Keratinocyte (primary cell): ENCODE data around the gene CLECL1. TPM values are rescaled to one million over a fixed set of nuclear protein-coding genes. Genes with fewer than 3 reads are reported as not detected.

Experiments used
- DNase-seq: peaks from one replicate; pipeline ENCODE4 v3.0.0-alpha.2; 2011; ENCODE audit warnings: low read depth, missing footprints, low spot score
- FAIRE-seq: peaks from 2 replicates; lab custom pipeline; 2011; peaks lifted over from hg19 to GRCh38; lab: Jason Lieb, UNC
- H2AFZ ChIP-seq: 2 replicates; pipeline ENCODE4 v1.6.0; 2012; ENCODE audit warnings: low read length, control low read depth, inconsistent platforms; ENCODE audit not compliant: control insufficient read depth
- H3K27ac ChIP-seq: 2 replicates; pipeline ENCODE4 v1.5.1; 2011; ENCODE audit warnings: low read length; ENCODE audit not compliant: control insufficient read depth, insufficient read depth
- H3K27me3 ChIP-seq: 3 replicates; pipeline ENCODE4 v1.6.0; 2011; ENCODE audit warnings: low read length; ENCODE audit not compliant: control insufficient read depth, insufficient read depth; ENCODE audit errors: extremely low read depth
- H3K36me3 ChIP-seq, 2 experiments: 2 replicates in 1 of 2; 3 replicates in 1 of 2; pipeline ENCODE4 v1.5.1; 2011; ENCODE audit warnings: low read length in 2 of 2, mild to moderate bottlenecking in 1 of 2; ENCODE audit not compliant: control insufficient read depth in 2 of 2, insufficient read depth in 2 of 2; ENCODE audit errors: extremely low read depth in 1 of 2
- H3K4me1 ChIP-seq: 3 replicates; pipeline ENCODE4 v1.5.1; 2011; ENCODE audit warnings: low read length; ENCODE audit not compliant: control insufficient read depth, insufficient read depth; ENCODE audit errors: extremely low read depth
- H3K4me2 ChIP-seq: 3 replicates; pipeline ENCODE4 v1.6.0; 2011; ENCODE audit warnings: low read depth, low read length; ENCODE audit not compliant: control insufficient read depth, insufficient read depth; ENCODE audit errors: extremely low read depth
- H3K4me3 ChIP-seq, 3 experiments: fragments of 200-600 bp in 1 of 3; sonication (generic) in 1 of 3; 2 replicates in 2 of 3; 3 replicates in 1 of 3; pipeline ENCODE4 v1.5.1; 2011 to 2016; ENCODE audit warnings: low read length in 3 of 3, mild to moderate bottlenecking in 3 of 3, control low read depth in 2 of 3, inconsistent platforms in 1 of 3, low read depth in 1 of 3, mixed read lengths in 1 of 3, mixed run types in 1 of 3, moderate library complexity in 1 of 3; ENCODE audit not compliant: control insufficient read depth in 2 of 3, insufficient read depth in 2 of 3; ENCODE audit errors: extremely low read depth in 1 of 3
- H3K79me2 ChIP-seq: 2 replicates; pipeline ENCODE4 v1.6.0; 2012; ENCODE audit warnings: low read length; ENCODE audit not compliant: control insufficient read depth, insufficient read depth
- H3K9ac ChIP-seq: 3 replicates; pipeline ENCODE4 v1.6.0; 2011; ENCODE audit warnings: low read length; ENCODE audit not compliant: control insufficient read depth, insufficient read depth; ENCODE audit errors: extremely low read depth
- H3K9me1 ChIP-seq: 3 replicates; pipeline ENCODE4 v1.6.0; 2011; ENCODE audit warnings: low read length; ENCODE audit not compliant: control insufficient read depth, insufficient read depth; ENCODE audit errors: extremely low read depth
- H3K9me3 ChIP-seq: 2 replicates; pipeline ENCODE4 v1.5.1; 2012; ENCODE audit warnings: low read depth, low read length; ENCODE audit not compliant: control insufficient read depth
- H4K20me1 ChIP-seq: 3 replicates; pipeline ENCODE4 v1.6.0; 2011; ENCODE audit warnings: low read length; ENCODE audit not compliant: control insufficient read depth, insufficient read depth; ENCODE audit errors: extremely low read depth
- EZH2 ChIP-seq: IDR thresholded peaks from one replicate; pipeline ENCODE4 v1.6.1; 2012; ENCODE audit warnings: inconsistent platforms, mild to moderate bottlenecking, low read length, moderate library complexity
- dilution Hi-C: fragments of 300-500 bp; cut with MboI; formaldehyde crosslinking; loops from one replicate; pipeline ENCODE4 v1.7.0; 2020; ENCODE audit warnings: low sequenced_read_pairs; ENCODE audit not compliant: extremely low pct_ligation_motif_present
- polyA plus RNA-seq, 5 experiments: library from polyadenylated mRNA; depleted of rRNA in 3 of 5; stranded (reverse) in 3 of 5; stranded (forward) in 1 of 5; unstranded in 1 of 5; fragments of >200 nt; gene quantifications; 1 replicate in 1 of 5; 2 replicates in 3 of 5; 3 replicates in 1 of 5; pipeline versions ENCODE4 v1.2.1 to v1.2.3, GENCODE V29; 2011 to 2012; ENCODE audit warnings: missing spikeins in 2 of 5, low read depth in 1 of 5, low replicate concordance in 1 of 5
- TF ChIP-seq, protein P1 (sequence below), 3 experiments: IDR thresholded peaks in 1 of 3; conservative IDR thresholded peaks in 1 of 3; optimal IDR thresholded peaks in 1 of 3; 2 replicates in 2 of 3; 3 replicates in 1 of 3; pipeline versions ENCODE3 to v1.5.1; 2011; ENCODE audit warnings: low read length in 3 of 3, mild to moderate bottlenecking in 3 of 3, moderate library complexity in 2 of 3, control low read depth in 1 of 3, inconsistent platforms in 1 of 3; ENCODE audit not compliant: insufficient read depth in 2 of 3; ENCODE audit errors: extremely low read depth in 1 of 3

Gene CLECL1
- polyA plus RNA-seq, 1 donor (not counting 4 experiments of a cell fraction or from before 2014, with no cell fraction given): not detected

GRCh38 chr12:9759694-9760093, 26.8 kb upstream of the CLECL1 start:
- Histone ChIP-seq H4K20me1 (no peaks in the 10 kb centered on the region), H3K9ac (no peak overlapping the region), H3K27ac (no peak overlapping the region), H3K4me1 (no peaks in the 10 kb centered on the region), H3K4me3 (no peak overlapping the region), H2AFZ (no peak overlapping the region), H3K9me1 (no peaks in the 10 kb centered on the region), H3K9me3 (no peaks in the 10 kb centered on the region), H3K4me2 (no peak overlapping the region), H3K27me3 (no peaks in the 10 kb centered on the region), H3K36me3 (no peaks in the 10 kb centered on the region), H3K79me2 (no peaks in the 10 kb centered on the region)
- dilution Hi-C loops: no loop called here
- TF ChIP-seq, protein P1, sequence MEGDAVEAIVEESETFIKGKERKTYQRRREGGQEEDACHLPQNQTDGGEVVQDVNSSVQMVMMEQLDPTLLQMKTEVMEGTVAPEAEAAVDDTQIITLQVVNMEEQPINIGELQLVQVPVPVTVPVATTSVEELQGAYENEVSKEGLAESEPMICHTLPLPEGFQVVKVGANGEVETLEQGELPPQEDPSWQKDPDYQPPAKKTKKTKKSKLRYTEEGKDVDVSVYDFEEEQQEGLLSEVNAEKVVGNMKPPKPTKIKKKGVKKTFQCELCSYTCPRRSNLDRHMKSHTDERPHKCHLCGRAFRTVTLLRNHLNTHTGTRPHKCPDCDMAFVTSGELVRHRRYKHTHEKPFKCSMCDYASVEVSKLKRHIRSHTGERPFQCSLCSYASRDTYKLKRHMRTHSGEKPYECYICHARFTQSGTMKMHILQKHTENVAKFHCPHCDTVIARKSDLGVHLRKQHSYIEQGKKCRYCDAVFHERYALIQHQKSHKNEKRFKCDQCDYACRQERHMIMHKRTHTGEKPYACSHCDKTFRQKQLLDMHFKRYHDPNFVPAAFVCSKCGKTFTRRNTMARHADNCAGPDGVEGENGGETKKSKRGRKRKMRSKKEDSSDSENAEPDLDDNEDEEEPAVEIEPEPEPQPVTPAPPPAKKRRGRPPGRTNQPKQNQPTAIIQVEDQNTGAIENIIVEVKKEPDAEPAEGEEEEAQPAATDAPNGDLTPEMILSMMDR (optimal IDR thresholded peaks at IDR 0.05 in 1 of 3, IDR thresholded peaks at IDR 0.05 in 1 of 3, conservative IDR thresholded peaks at IDR 0.05 in 1 of 3; ENCODE audit: extremely low read depth in 1 of 3, insufficient read depth in 2 of 3, low read length in 3 of 3): no peak
- no peak for TF ChIP-seq EZH2
- DNase-seq (no peak), FAIRE-seq (no peak)

DNA sequence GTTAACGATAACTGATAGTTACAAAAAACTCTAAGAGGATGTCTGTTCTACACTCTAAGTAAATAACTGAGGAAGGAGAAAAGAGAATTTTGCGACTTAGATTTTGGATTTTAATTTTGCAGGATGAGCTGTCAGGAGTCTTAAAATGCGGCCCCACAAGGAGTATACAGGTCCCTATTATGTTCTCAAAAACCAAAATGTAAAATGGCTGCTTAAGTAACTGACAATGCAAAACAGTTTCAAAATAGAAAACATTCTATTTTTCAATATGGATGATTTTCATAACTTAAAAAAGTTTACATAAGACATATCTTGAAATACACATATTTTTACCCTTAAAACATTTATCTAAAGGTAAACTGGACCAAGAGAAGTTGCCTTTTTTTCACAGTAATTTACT, 25.2 kb upstream of the CLECL1 start:
- dilution Hi-C loops: no loop called here
- no peaks in the 10 kb centered on the region for H4K20me1 ChIP-seq
- H3K4me1 ChIP-seq: no peaks in the 10 kb centered on the region
- H3K4me2 ChIP-seq: no peak overlapping the region
- no peak overlapping the region for H2AFZ ChIP-seq
- H3K9me3 ChIP-seq: no peaks in the 10 kb centered on the region
- no peaks in the 10 kb centered on the region for H3K27me3 ChIP-seq
- no peak overlapping the region for H3K27ac ChIP-seq
- TF ChIP-seq, protein P1 (optimal IDR thresholded peaks at IDR 0.05 in 1 of 3, IDR thresholded peaks at IDR 0.05 in 1 of 3, conservative IDR thresholded peaks at IDR 0.05 in 1 of 3; ENCODE audit: extremely low read depth in 1 of 3, insufficient read depth in 2 of 3, low read length in 3 of 3): no peak
- no peak for TF ChIP-seq EZH2
- no peak for FAIRE-seq
- no peak overlapping the region for H3K4me3 ChIP-seq
- no peaks in the 10 kb centered on the region for H3K9me1 ChIP-seq
- H3K36me3 ChIP-seq: no peaks in the 10 kb centered on the region
- no peak for DNase-seq
- H3K9ac ChIP-seq: no peak overlapping the region
- H3K79me2 ChIP-seq: no peaks in the 10 kb centered on the region
